Measurements from ENCODE around the gene CRABP2.

Gene CRABP2

DNA sequence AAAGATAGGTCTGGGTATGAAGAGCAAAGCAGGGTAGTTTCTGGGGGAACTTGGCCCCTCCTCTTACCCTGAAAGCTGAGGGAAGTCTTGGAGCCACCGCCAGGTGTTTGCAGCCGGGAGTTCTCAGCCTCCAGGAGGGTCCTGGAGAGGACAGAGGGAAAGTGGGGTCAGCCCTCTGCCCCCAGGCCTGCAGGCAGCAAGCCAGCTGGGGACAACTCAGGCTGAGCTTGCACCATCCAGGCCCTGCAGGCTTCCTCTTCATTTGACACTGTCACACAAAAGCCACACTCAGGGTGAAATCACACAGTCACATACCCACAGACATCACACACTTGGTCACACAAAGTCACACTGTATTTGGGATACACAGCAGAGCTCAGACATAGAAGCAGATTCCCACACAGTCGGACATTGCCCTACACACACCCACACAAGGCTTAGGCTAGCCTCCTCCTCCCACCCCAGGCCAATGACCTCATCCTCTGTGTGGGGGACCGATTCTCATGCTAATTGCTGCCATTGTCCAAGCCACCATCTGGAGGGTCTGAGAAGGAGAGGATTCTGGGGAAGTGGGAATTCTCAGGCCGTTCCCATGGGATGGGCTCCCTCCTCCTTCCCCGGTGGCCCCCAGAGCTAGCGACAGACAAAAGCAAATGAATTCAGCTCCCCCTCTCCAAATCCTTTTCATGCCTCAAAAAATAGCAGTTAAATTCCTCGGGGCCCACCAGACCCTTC is 31.8 kb downstream of the CRABP2 start:
- no peaks in the 10 kb centered on the region for H4K20me1 ChIP-seq (ENCODE audit: control insufficient read depth, insufficient read depth, low read depth, low read length)
- H3K9me2 ChIP-seq (replicated peaks; ENCODE audit: control insufficient read depth, low read length): no peaks in the 10 kb centered on the region
- no peak for TF ChIP-seq EZH2phosphoT487 (IDR thresholded peaks at IDR 0.05; ENCODE audit: borderline replicate concordance, low read length)
- TF ChIP-seq CTCF (IDR thresholded peaks at IDR 0.05; ENCODE audit: low read depth, low read length, poor library complexity, severe bottlenecking): no peak
- no peaks in the 10 kb centered on the region for H3K36me3 ChIP-seq (ENCODE audit: control insufficient read depth, low read length)
- H3K4me2 ChIP-seq (ENCODE audit: low read length): no peak overlapping the region
- peaks cover 5% of the 10 kb centered on the region; the same call in 1 of the 2 replicates for H3F3A ChIP-seq (ENCODE audit: control insufficient read depth, insufficient read depth)
- no peak overlapping the region for H3K4me3 ChIP-seq (ENCODE audit: low read length)
- peaks cover 3% of the 10 kb centered on the region for H3K4me1 ChIP-seq (ENCODE audit: control insufficient read depth, low read length)
- no peaks in the 10 kb centered on the region for H3K9me3 ChIP-seq (ENCODE audit: control insufficient read depth, insufficient read depth, low read length)
- H3K27me3 ChIP-seq (ENCODE audit: control insufficient read depth, low read length): peaks cover 81% of the 10 kb centered on the region
- H3K27ac ChIP-seq (ENCODE audit: low read depth, low read length): no peak overlapping the region
- no peaks in the 10 kb centered on the region for H3K79me2 ChIP-seq (ENCODE audit: control insufficient read depth, low read length)

DNA sequence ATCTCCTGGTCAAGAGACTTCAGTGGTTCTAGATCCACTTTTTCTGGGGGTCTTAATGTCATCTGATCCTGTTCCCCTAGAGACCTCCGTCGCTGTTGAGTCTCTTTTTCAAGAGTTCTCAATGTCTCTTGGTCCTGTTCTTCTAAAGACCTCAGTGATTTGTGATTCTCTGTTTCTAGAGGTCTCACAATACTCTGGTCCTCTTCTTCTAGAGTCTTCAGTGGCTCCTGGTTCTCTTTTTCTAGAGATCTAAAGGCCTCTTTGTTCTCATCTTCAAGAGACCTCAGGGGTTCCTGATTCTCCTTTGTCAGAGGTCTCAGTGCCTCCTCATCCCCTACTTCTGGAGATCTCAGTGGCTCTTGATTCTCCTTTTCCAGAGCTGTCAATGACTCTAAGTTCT is 33.6 kb downstream of the CRABP2 start:
- Histone ChIP-seq H3K9me2 (replicated peaks; ENCODE audit: control insufficient read depth, low read length) (no peaks in the 10 kb centered on the region), H3K9me3 (ENCODE audit: control insufficient read depth, insufficient read depth, low read length) (no peaks in the 10 kb centered on the region), H3K79me2 (ENCODE audit: control insufficient read depth, low read length) (no peaks in the 10 kb centered on the region), H3K4me2 (ENCODE audit: low read length) (no peak overlapping the region), H3K36me3 (ENCODE audit: control insufficient read depth, low read length) (no peaks in the 10 kb centered on the region), H4K20me1 (ENCODE audit: control insufficient read depth, insufficient read depth, low read depth, low read length) (no peaks in the 10 kb centered on the region), H3K27ac (ENCODE audit: low read depth, low read length) (no peak overlapping the region), H3K27me3 (ENCODE audit: control insufficient read depth, low read length) (peaks cover 70% of the 10 kb centered on the region), H3F3A (ENCODE audit: control insufficient read depth, insufficient read depth) (peaks cover 5% of the 10 kb centered on the region; the same call in 1 of the 2 replicates), H3K4me3 (ENCODE audit: low read length) (no peak overlapping the region), H3K4me1 (ENCODE audit: control insufficient read depth, low read length) (no peaks in the 10 kb centered on the region)
- no peak for TF ChIP-seq EZH2phosphoT487 (IDR thresholded peaks at IDR 0.05; ENCODE audit: borderline replicate concordance, low read length)
- TF ChIP-seq CTCF (IDR thresholded peaks at IDR 0.05; ENCODE audit: low read depth, low read length, poor library complexity, severe bottlenecking): no peak

- Histone ChIP-seq H4K20me1 (ENCODE audit: control insufficient read depth, insufficient read depth, low read depth, low read length) (no peaks in the 10 kb centered on the region), H3F3A (ENCODE audit: control insufficient read depth, insufficient read depth) (peaks cover 5% of the 10 kb centered on the region; the same call in 1 of the 2 replicates), H3K4me3 (ENCODE audit: low read length) (no peak overlapping the region), H3K4me2 (ENCODE audit: low read length) (no peak overlapping the region), H3K9me2 (replicated peaks; ENCODE audit: control insufficient read depth, low read length) (no peaks in the 10 kb centered on the region), H3K9me3 (ENCODE audit: control insufficient read depth, insufficient read depth, low read length) (no peaks in the 10 kb centered on the region), H3K4me1 (ENCODE audit: control insufficient read depth, low read length) (no peaks in the 10 kb centered on the region), H3K79me2 (ENCODE audit: control insufficient read depth, low read length) (no peaks in the 10 kb centered on the region), H3K27ac (ENCODE audit: low read depth, low read length) (no peak overlapping the region), H3K36me3 (ENCODE audit: control insufficient read depth, low read length) (no peaks in the 10 kb centered on the region), H3K27me3 (ENCODE audit: control insufficient read depth, low read length) (peaks cover 73% of the 10 kb centered on the region)
- TF ChIP-seq CTCF (IDR thresholded peaks at IDR 0.05; ENCODE audit: low read depth, low read length, poor library complexity, severe bottlenecking) (no peak), EZH2phosphoT487 (IDR thresholded peaks at IDR 0.05; ENCODE audit: borderline replicate concordance, low read length) (no peak)
Observed at GRCh38 chr1:156670791-156671190, 34.6 kb downstream of the CRABP2 start.

Data from DOHH2 (cell line).